ENCODE data around the gene FARS2. TPM values are rescaled to one million over a fixed set of nuclear protein-coding genes. Genes with fewer than 3 reads are reported as not detected.

FARS2 gene
- total and polyA plus RNA-seq, 4 donors: 9.2 to 31.4 (median 19.4) TPM

GRCh38 chr6:5595184-5595583 lies 333.9 kb downstream of the FARS2 start:
- no peak overlapping the region for H3K27ac ChIP-seq (ENCODE audit: low read depth in 1 of 2, low read length in 1 of 2)
- H3K9me3 ChIP-seq (ENCODE audit: control insufficient read depth in 4 of 4, insufficient read depth in 3 of 4, low read length in 3 of 4): no peaks in the 10 kb centered on the region
- H3K4me3 ChIP-seq: no peak overlapping the region
- H3K27me3 ChIP-seq (ENCODE audit: control insufficient read depth in 3 of 3, insufficient read depth in 3 of 3, low read length in 2 of 3): no peaks in the 10 kb centered on the region
- H3K36me3 ChIP-seq (ENCODE audit: control insufficient read depth in 4 of 4, insufficient read depth in 4 of 4, low read length in 4 of 4): no peaks in the 10 kb centered on the region
- no peak for TF ChIP-seq CTCF (IDR thresholded peaks at IDR 0.05; ENCODE audit: control extremely low read depth, extremely low read depth)
- ATAC-seq (ENCODE audit: insufficient read depth, low FRiP score) (no peak), DNase-seq (no peak)
- peaks cover 0 to 3% (median 0%) of the 10 kb centered on the region in 5 donors for H3K4me1 ChIP-seq (ENCODE audit: control insufficient read depth in 5 of 5, insufficient read depth in 5 of 5, low read length in 5 of 5)
- no peak overlapping the region for H3K9ac ChIP-seq (ENCODE audit: insufficient read depth in 1 of 2, low read length in 2 of 2)
- 96 to 97% methylated on average over 7 of the region's 7 CpGs for WGBS, 2 donors

GRCh38 chr6:5597413-5597812 lies 336.1 kb downstream of the FARS2 start:
- Histone ChIP-seq H3K9me3 (ENCODE audit: control insufficient read depth in 4 of 4, insufficient read depth in 3 of 4, low read length in 3 of 4) (no peaks in the 10 kb centered on the region), H3K27ac (ENCODE audit: low read depth in 1 of 2, low read length in 1 of 2) (no peak overlapping the region), H3K4me1 (ENCODE audit: control insufficient read depth in 5 of 5, insufficient read depth in 5 of 5, low read length in 5 of 5) (peaks cover 0 to 3% (median 0%) of the 10 kb centered on the region in 5 donors), H3K9ac (ENCODE audit: insufficient read depth in 1 of 2, low read length in 2 of 2) (no peak overlapping the region), H3K27me3 (ENCODE audit: control insufficient read depth in 3 of 3, insufficient read depth in 3 of 3, low read length in 2 of 3) (no peaks in the 10 kb centered on the region), H3K4me3 (no peak overlapping the region), H3K36me3 (ENCODE audit: control insufficient read depth in 4 of 4, insufficient read depth in 4 of 4, low read length in 4 of 4) (no peaks in the 10 kb centered on the region)
- no peak for ATAC-seq (ENCODE audit: insufficient read depth, low FRiP score)
- no peak for DNase-seq
- WGBS, 2 donors: 94 to 96% methylated on average over 7 of the region's 7 CpGs
- TF ChIP-seq CTCF (IDR thresholded peaks at IDR 0.05; ENCODE audit: control extremely low read depth, extremely low read depth): no peak

GRCh38 chr6:5598123-5598522 lies 336.8 kb downstream of the FARS2 start:
- 94 to 97% methylated on average over 3 of the region's 3 CpGs for WGBS, 2 donors
- Histone ChIP-seq H3K36me3 (ENCODE audit: control insufficient read depth in 4 of 4, insufficient read depth in 4 of 4, low read length in 4 of 4) (no peaks in the 10 kb centered on the region), H3K27ac (ENCODE audit: low read depth in 1 of 2, low read length in 1 of 2) (no peak overlapping the region), H3K9me3 (ENCODE audit: control insufficient read depth in 4 of 4, insufficient read depth in 3 of 4, low read length in 3 of 4) (no peaks in the 10 kb centered on the region), H3K4me1 (ENCODE audit: control insufficient read depth in 5 of 5, insufficient read depth in 5 of 5, low read length in 5 of 5) (peaks cover 0 to 3% (median 0%) of the 10 kb centered on the region in 5 donors), H3K4me3 (no peak overlapping the region), H3K9ac (ENCODE audit: insufficient read depth in 1 of 2, low read length in 2 of 2) (no peak overlapping the region), H3K27me3 (ENCODE audit: control insufficient read depth in 3 of 3, insufficient read depth in 3 of 3, low read length in 2 of 3) (no peaks in the 10 kb centered on the region)
- no peak for ATAC-seq (ENCODE audit: insufficient read depth, low FRiP score)
- no peak for DNase-seq
- TF ChIP-seq CTCF (IDR thresholded peaks at IDR 0.05; ENCODE audit: control extremely low read depth, extremely low read depth): no peak

- Histone ChIP-seq H3K36me3 (ENCODE audit: control insufficient read depth in 4 of 4, insufficient read depth in 4 of 4, low read length in 4 of 4) (no peaks in the 10 kb centered on the region), H3K4me1 (ENCODE audit: control insufficient read depth in 5 of 5, insufficient read depth in 5 of 5, low read length in 5 of 5) (peaks cover 0 to 3% (median 0%) of the 10 kb centered on the region in 5 donors), H3K27me3 (ENCODE audit: control insufficient read depth in 3 of 3, insufficient read depth in 3 of 3, low read length in 2 of 3) (no peaks in the 10 kb centered on the region), H3K27ac (ENCODE audit: low read depth in 1 of 2, low read length in 1 of 2) (no peak overlapping the region), H3K9me3 (ENCODE audit: control insufficient read depth in 4 of 4, insufficient read depth in 3 of 4, low read length in 3 of 4) (no peaks in the 10 kb centered on the region), H3K9ac (ENCODE audit: insufficient read depth in 1 of 2, low read length in 2 of 2) (no peak overlapping the region), H3K4me3 (no peak overlapping the region)
- no peak for ATAC-seq (ENCODE audit: insufficient read depth, low FRiP score)
- no peak for DNase-seq
- no peak for TF ChIP-seq CTCF (IDR thresholded peaks at IDR 0.05; ENCODE audit: control extremely low read depth, extremely low read depth)
- WGBS, 2 donors: 89 to 97% methylated on average over 8 of the region's 8 CpGs
These were observed 337.8 kb downstream of the FARS2 start for GRCh38 chr6:5599127-5599526.
